Mesendoderm (in vitro differentiated cells): Measurements from ENCODE around the gene GTF2F2.
A peak's percentile ranks its signal among the peaks of the same experiment; 100 is the strongest.

ENCODE experiments used
- DNase-seq: peaks from one replicate; pipeline ENCODE4 v3.0.0; 2013
- H2AK5ac ChIP-seq: 2 replicates; pipeline ENCODE4 v1.6.1; 2013; ENCODE audit warnings: low read length, inconsistent platforms
- H2BK120ac ChIP-seq: 2 replicates; pipeline ENCODE4 v1.6.1; 2013; ENCODE audit warnings: low read depth, mild to moderate bottlenecking, low read length, moderate library complexity, mixed read lengths
- H2BK15ac ChIP-seq: replicated peaks from 2 replicates; pipeline ENCODE4 v1.6.1; 2013; ENCODE audit warnings: low read depth, mild to moderate bottlenecking, moderate library complexity
- H2BK5ac ChIP-seq: 2 replicates; pipeline ENCODE4 v1.6.1; 2013; ENCODE audit warnings: low read length, inconsistent platforms
- H3K18ac ChIP-seq: 2 replicates; pipeline ENCODE4 v1.6.1; 2013; ENCODE audit warnings: mild to moderate bottlenecking, low read length, mixed read lengths
- H3K23ac ChIP-seq: one replicate; pipeline ENCODE4 v1.6.1; 2013; ENCODE audit warnings: low read length
- H3K27ac ChIP-seq: 2 replicates; pipeline ENCODE4 v1.5.1; 2013; ENCODE audit warnings: low read depth, mild to moderate bottlenecking, inconsistent platforms, low read length, moderate library complexity
- H3K27me3 ChIP-seq: 2 replicates; pipeline ENCODE4 v1.6.1; 2013; ENCODE audit warnings: low read length, control low read depth, mild to moderate bottlenecking, inconsistent platforms; ENCODE audit not compliant: insufficient read depth, poor library complexity
- H3K36me3 ChIP-seq: 2 replicates; pipeline ENCODE4 v1.6.1; 2013; ENCODE audit warnings: low read length, inconsistent platforms; ENCODE audit not compliant: control insufficient read depth, insufficient read depth
- H3K4ac ChIP-seq: one replicate; pipeline ENCODE4 v1.6.1; 2013; ENCODE audit warnings: low read depth, mild to moderate bottlenecking, low read length, moderate library complexity
- H3K4me1 ChIP-seq: 2 replicates; pipeline ENCODE4 v1.6.1; 2013; ENCODE audit warnings: low read depth, low read length, inconsistent platforms; ENCODE audit not compliant: control insufficient read depth
- H3K4me2 ChIP-seq: 2 replicates; pipeline ENCODE4 v1.6.1; 2013; ENCODE audit warnings: low read length
- H3K4me3 ChIP-seq: 2 replicates; pipeline ENCODE4 v1.5.1; 2013; ENCODE audit warnings: mild to moderate bottlenecking, low read length
- H3K56ac ChIP-seq: one replicate; pipeline ENCODE4 v1.6.1; 2013; ENCODE audit warnings: low read length
- H3K79me1 ChIP-seq: 2 replicates; pipeline ENCODE4 v1.6.1; 2013; ENCODE audit warnings: low read length, inconsistent platforms
- H3K79me2 ChIP-seq: 2 replicates; pipeline ENCODE4 v1.6.1; 2013; ENCODE audit warnings: mild to moderate bottlenecking, low read length; ENCODE audit not compliant: control insufficient read depth, insufficient read depth
- H3K9ac ChIP-seq: 2 replicates; pipeline ENCODE4 v1.6.1; 2013; ENCODE audit warnings: low read length, inconsistent platforms
- H4K5ac ChIP-seq: one replicate; pipeline ENCODE4 v1.6.1; 2013; ENCODE audit warnings: low read length
- H4K8ac ChIP-seq: one replicate; pipeline ENCODE4 v1.6.1; 2013; ENCODE audit warnings: low read depth, mild to moderate bottlenecking, control low read depth, low read length, moderate library complexity
- WGBS: extraction: QIAGEN DNeasy Blood & Tissue Kit; methylation state at CpG from one replicate; pipeline ENCODE4 v1.1.7; 2013; ENCODE audit warnings: low lambda C conversion rate, missing lambda C conversion rate; ENCODE audit not compliant: insufficient coverage; ENCODE audit errors: extremely low coverage; 5-methylcytosine and 5-hydroxymethylcytosine counted together

Gene GTF2F2

DNA sequence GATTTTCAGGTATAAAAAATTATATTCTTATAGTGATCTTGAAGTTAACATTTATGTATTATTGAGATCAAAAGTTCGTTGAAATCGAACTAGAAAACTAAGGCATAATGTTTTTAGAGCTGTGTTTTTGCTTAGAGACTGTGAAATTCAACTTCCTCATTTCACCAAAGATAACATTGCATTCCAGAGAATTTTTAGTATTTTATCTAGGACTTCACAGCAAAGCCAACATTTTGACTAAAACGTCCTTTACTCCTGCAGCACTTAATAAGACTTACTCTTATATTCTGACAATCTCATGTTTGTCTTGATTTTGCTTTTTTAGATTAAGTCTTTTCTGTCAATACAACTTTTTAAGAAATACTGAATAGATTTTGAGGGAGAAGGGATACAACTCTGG, 75.8 kb downstream of the GTF2F2 start:
- H3K23ac ChIP-seq: no peak overlapping the region
- WGBS: no CpG with 5 or more reads among the region's 3 CpGs
- H3K27ac ChIP-seq: no peak overlapping the region

DNA sequence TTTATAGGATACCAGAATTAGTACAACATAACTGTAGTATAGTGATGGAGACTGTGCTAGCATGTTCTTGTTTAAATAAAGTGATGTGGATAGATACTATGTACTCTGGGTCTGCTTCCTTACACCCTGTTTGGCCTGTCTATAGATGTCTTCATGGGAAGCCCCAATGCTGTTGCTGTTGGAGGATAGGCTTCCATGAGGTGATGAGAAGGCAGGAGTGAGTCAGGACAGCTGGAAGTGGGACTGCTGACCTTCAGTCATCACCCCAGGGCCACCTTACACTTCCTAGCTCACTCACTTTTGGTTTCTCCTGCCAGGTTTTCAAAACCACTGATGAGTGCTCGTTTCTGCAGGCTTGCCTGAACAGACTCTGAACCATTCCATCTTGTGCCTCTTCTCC, 76.3 kb downstream of the GTF2F2 start:
- H2BK120ac ChIP-seq: no peak overlapping the region
- H3K18ac ChIP-seq: no peak overlapping the region
- no peak overlapping the region for H3K4me2 ChIP-seq
- no peak overlapping the region for H2BK5ac ChIP-seq
- H3K9ac ChIP-seq: no peak overlapping the region
- no CpG with 5 or more reads among the region's 1 CpG for WGBS
- no peak overlapping the region for H3K27ac ChIP-seq
- H3K4ac ChIP-seq: no peak overlapping the region
- H2BK15ac ChIP-seq: no peak overlapping the region
- no peak overlapping the region for H3K56ac ChIP-seq
- H3K79me2 ChIP-seq: no peaks in the 10 kb centered on the region
- no peak overlapping the region for H3K23ac ChIP-seq
- no peaks in the 10 kb centered on the region for H3K27me3 ChIP-seq
- no peak for DNase-seq
- H3K4me1 ChIP-seq: peaks cover 4% of the 10 kb centered on the region
- H3K36me3 ChIP-seq: no peaks in the 10 kb centered on the region
- peaks cover 2% of the 10 kb centered on the region for H3K79me1 ChIP-seq
- H4K8ac ChIP-seq: no peak overlapping the region
- H2AK5ac ChIP-seq: no peak overlapping the region
- H3K4me3 ChIP-seq: no peak overlapping the region
- H4K5ac ChIP-seq: no peak overlapping the region

More for the DNA sequence above, 75.8 kb downstream of the GTF2F2 start:
- no peak overlapping the region for H3K56ac ChIP-seq
- H2AK5ac ChIP-seq: no peak overlapping the region
- peaks cover 2% of the 10 kb centered on the region for H3K79me1 ChIP-seq
- DNase-seq: no peak
- no peak overlapping the region for H3K4me2 ChIP-seq
- no peak overlapping the region for H3K4ac ChIP-seq
- H4K5ac ChIP-seq: no peak overlapping the region
- H3K27me3 ChIP-seq: no peaks in the 10 kb centered on the region
- H3K9ac ChIP-seq: no peak overlapping the region
- no peak overlapping the region for H3K18ac ChIP-seq
- no peak overlapping the region for H3K4me3 ChIP-seq
- no peak overlapping the region for H4K8ac ChIP-seq
- H3K79me2 ChIP-seq: no peaks in the 10 kb centered on the region
- no peak overlapping the region for H2BK5ac ChIP-seq
- H2BK120ac ChIP-seq: no peak overlapping the region
- H2BK15ac ChIP-seq: no peak overlapping the region
- H3K36me3 ChIP-seq: no peaks in the 10 kb centered on the region
- H3K4me1 ChIP-seq: peaks cover 4% of the 10 kb centered on the region

DNA sequence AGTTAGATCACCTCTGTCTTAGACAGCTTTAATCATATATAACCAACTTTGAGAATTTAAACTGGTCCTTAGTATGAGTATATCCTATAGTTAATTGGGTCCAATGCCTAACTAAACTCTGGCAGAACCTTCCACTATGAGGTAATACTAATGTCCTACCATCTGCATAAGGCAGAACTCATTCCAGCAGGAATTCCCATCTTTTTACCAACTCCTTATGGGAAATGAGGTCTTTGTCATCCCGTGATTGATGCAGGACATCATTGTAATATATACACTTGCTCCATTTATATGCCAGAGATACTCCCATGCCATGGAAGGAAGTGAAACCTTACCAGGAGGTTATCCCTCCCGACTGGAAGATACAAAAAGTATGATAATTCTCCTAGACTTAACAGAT, 77.7 kb downstream of the GTF2F2 start:
- Histone ChIP-seq H2BK120ac (no peak overlapping the region), H3K79me2 (no peaks in the 10 kb centered on the region), H3K4me3 (no peak overlapping the region), H3K56ac (no peak overlapping the region), H3K4me1 (peaks cover 4% of the 10 kb centered on the region), H2BK15ac (no peak overlapping the region), H3K27me3 (no peaks in the 10 kb centered on the region), H3K9ac (no peak overlapping the region), H4K8ac (peak overlapping the region; percentile 28), H3K79me1 (peaks cover 2% of the 10 kb centered on the region), H4K5ac (no peak overlapping the region), H3K4me2 (no peak overlapping the region), H2BK5ac (no peak overlapping the region), H3K4ac (no peak overlapping the region), H3K23ac (no peak overlapping the region), H3K18ac (no peak overlapping the region), H3K27ac (no peak overlapping the region), H3K36me3 (no peaks in the 10 kb centered on the region), H2AK5ac (no peak overlapping the region)
- no CpG with 5 or more reads among the region's 2 CpGs for WGBS
- DNase-seq: no peak

DNA sequence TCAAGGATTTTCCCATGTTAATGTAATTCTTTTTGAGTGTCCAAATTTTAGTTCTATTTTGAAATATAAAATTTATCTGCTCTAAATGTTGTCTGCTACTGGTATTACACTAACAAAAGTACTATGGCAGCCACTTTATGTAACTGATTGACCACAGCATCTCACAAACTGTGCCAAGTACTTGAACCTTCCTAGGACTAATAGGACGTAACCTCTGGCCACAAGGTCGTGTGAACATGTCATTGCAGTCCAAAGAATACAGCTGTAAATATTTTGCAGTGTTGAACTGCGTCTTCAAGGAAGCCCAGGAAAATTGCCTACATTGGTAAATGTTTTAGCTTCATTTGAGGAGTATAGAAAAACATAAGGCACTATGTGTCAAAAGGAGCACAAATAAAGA, 78.6 kb downstream of the GTF2F2 start:
- Histone ChIP-seq H2BK5ac (no peak overlapping the region), H3K4me2 (no peak overlapping the region), H2AK5ac (no peak overlapping the region), H4K8ac (no peak overlapping the region), H3K36me3 (no peaks in the 10 kb centered on the region), H2BK15ac (no peak overlapping the region), H3K79me2 (no peaks in the 10 kb centered on the region), H3K18ac (no peak overlapping the region), H3K27ac (no peak overlapping the region), H3K9ac (no peak overlapping the region), H3K79me1 (peaks cover 2% of the 10 kb centered on the region), H3K4me1 (peaks cover 4% of the 10 kb centered on the region), H3K4ac (no peak overlapping the region), H3K27me3 (no peaks in the 10 kb centered on the region), H3K4me3 (no peak overlapping the region), H2BK120ac (no peak overlapping the region), H3K56ac (no peak overlapping the region), H4K5ac (no peak overlapping the region), H3K23ac (no peak overlapping the region)
- WGBS: no CpG with 5 or more reads among the region's 3 CpGs
- no peak for DNase-seq

DNA sequence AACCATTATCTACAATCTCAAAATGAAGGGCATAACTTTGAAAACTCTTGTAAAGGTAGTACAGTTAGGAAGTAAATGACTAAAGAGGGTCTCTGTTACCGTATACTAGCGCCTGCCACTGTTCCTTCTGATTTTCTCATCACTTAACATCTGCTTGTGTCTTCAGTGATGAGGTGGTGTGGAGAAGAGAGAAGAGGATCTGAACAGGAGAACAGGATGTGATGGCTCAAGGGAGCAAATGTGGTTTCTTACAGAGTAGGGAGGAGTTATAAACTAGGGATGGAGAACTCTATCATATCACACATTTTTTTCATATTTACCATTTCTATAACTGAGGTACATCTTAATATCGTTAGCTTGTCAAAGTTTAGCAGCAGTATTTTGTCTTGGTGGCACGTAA, 79.4 kb downstream of the GTF2F2 start:
- Histone ChIP-seq H3K4me2 (no peak overlapping the region), H3K56ac (no peak overlapping the region), H3K27ac (no peak overlapping the region), H3K4ac (no peak overlapping the region), H3K36me3 (no peaks in the 10 kb centered on the region), H3K23ac (no peak overlapping the region), H3K9ac (no peak overlapping the region), H3K79me2 (no peaks in the 10 kb centered on the region), H2BK5ac (no peak overlapping the region), H3K4me3 (no peak overlapping the region), H3K4me1 (peaks cover 4% of the 10 kb centered on the region), H4K8ac (no peak overlapping the region), H2BK120ac (no peak overlapping the region), H3K27me3 (no peaks in the 10 kb centered on the region), H3K18ac (no peak overlapping the region), H2AK5ac (no peak overlapping the region), H4K5ac (no peak overlapping the region), H2BK15ac (no peak overlapping the region), H3K79me1 (peaks cover 2% of the 10 kb centered on the region)
- no CpG with 5 or more reads among the region's 4 CpGs for WGBS
- no peak for DNase-seq

DNA sequence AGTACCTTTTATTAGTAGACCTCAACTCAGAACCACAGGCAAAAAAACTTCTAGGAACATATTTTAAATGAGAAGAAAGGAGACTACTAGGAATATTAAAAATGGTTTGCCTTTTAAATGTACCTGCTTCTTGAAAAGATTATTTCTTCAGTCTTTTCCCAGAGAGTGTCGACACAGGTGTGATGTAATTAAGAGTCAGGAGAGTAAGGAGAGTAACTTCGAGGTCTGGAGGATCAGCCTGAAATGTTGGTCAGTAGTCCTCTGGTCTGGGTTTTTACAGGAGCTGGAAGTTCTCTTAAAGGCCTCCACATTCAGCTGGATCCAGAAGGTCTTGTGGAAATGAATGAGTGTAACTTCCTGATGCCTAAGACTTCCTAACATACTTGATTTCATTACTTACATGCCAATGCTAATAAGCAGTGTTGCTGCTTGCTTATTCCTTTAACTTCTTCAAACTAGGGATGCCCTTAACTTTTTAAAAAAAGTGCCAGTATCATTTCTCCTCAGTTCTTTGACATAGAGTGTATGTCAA, 80.5 kb downstream of the GTF2F2 start, which contains the start of gene KCTD4:
KCTD4 (minus strand) TSS at position 345 of the 532 bp plus-strand sequence. CDS start 6,478 bp downstream, outside the sequence.
- Histone ChIP-seq H3K4me3 (no peak within 1 kb of the TSS), H3K36me3 (no peaks in the 10 kb centered on the region), H3K27ac (no peak within 1 kb of the TSS), H3K79me1 (peaks cover 2% of the 10 kb centered on the region), H3K4me2 (no peak within 1 kb of the TSS), H2BK120ac (no peak within 1 kb of the TSS), H3K4me1 (no peaks in the 10 kb centered on the region), H3K23ac (no peak within 1 kb of the TSS), H4K8ac (no peak within 1 kb of the TSS), H3K56ac (no peak within 1 kb of the TSS), H3K27me3 (no peaks in the 10 kb centered on the region), H2AK5ac (no peak within 1 kb of the TSS), H3K18ac (no peak within 1 kb of the TSS), H3K79me2 (no peaks in the 10 kb centered on the region), H2BK5ac (no peak within 1 kb of the TSS), H2BK15ac (no peak within 1 kb of the TSS), H3K9ac (no peak within 1 kb of the TSS), H3K4ac (no peak within 1 kb of the TSS), H4K5ac (no peak within 1 kb of the TSS)
- WGBS: no CpG with 5 or more reads among the region's 2 CpGs
- DNase-seq: no peak
